ENCODE results near the gene NSUN6.
"Not testable (repeated sequence)": the region's sequence is repeated elsewhere in the genome, so short reads cannot be mapped to it uniquely, and the experiment has no call there.

The NSUN6 gene

GRCh38 chr10:18659125-18659818, 7.9 kb upstream of the NSUN6 start, which contains the start of gene ARL5B:
TSS of gene ARL5B (plus strand) at chr10:18659431. CDS start at chr10:18659638, 207 bp downstream.
- no peaks in the 10 kb centered on the region; the same call in 1 of the 2 replicates for H3K36me3 ChIP-seq (ENCODE audit: control insufficient read depth, insufficient read depth, low read length)
- H3K27ac ChIP-seq (ENCODE audit: low read depth, low read length), result peak within 1 kb of the TSS; percentile 92
- peak within 1 kb of the TSS; percentile 91 for H3K4me3 ChIP-seq (ENCODE audit: low read depth, low read length)
- no peaks in the 10 kb centered on the region for H3K27me3 ChIP-seq (ENCODE audit: control insufficient read depth, insufficient read depth, low read length)
- H3K9me3 ChIP-seq (ENCODE audit: control insufficient read depth, insufficient read depth, low read depth, low read length), result no peaks in the 10 kb centered on the region
- H3K4me1 ChIP-seq (ENCODE audit: control insufficient read depth, insufficient read depth, low read length), result peaks cover 11% of the 10 kb centered on the region
- H3K9ac ChIP-seq (ENCODE audit: low read length), result peak within 1 kb of the TSS; percentile 94

- H3K27me3 ChIP-seq (ENCODE audit: control insufficient read depth, insufficient read depth, low read length), result no peaks in the 10 kb centered on the region
These were observed 7.1 kb upstream of the NSUN6 start for GRCh38 chr10:18658271-18659124.

GRCh38 chr10:18656724-18657123, 5.3 kb upstream of the NSUN6 start:
- no peaks in the 10 kb centered on the region for H3K9me3 ChIP-seq (ENCODE audit: control insufficient read depth, insufficient read depth, low read depth, low read length)
- no peaks in the 10 kb centered on the region for H3K27me3 ChIP-seq (ENCODE audit: control insufficient read depth, insufficient read depth, low read length)
- no peak overlapping the region for H3K27ac ChIP-seq (ENCODE audit: low read depth, low read length)
- no peak overlapping the region for H3K9ac ChIP-seq (ENCODE audit: low read length)
- peaks cover 9% of the 10 kb centered on the region for H3K4me1 ChIP-seq (ENCODE audit: control insufficient read depth, insufficient read depth, low read length)
- no peaks in the 10 kb centered on the region for H3K36me3 ChIP-seq (ENCODE audit: control insufficient read depth, insufficient read depth, low read length)
- no peak overlapping the region for H3K4me3 ChIP-seq (ENCODE audit: low read depth, low read length)

More at GRCh38 chr10:18658271-18659124, 7.1 kb upstream of the NSUN6 start:
- no peaks in the 10 kb centered on the region for H3K9me3 ChIP-seq (ENCODE audit: control insufficient read depth, insufficient read depth, low read depth, low read length)
- peaks cover 11% of the 10 kb centered on the region for H3K4me1 ChIP-seq (ENCODE audit: control insufficient read depth, insufficient read depth, low read length)
- no peaks in the 10 kb centered on the region; the same call in 1 of the 2 replicates for H3K36me3 ChIP-seq (ENCODE audit: control insufficient read depth, insufficient read depth, low read length)
- H3K4me3 ChIP-seq (ENCODE audit: low read depth, low read length), result peak overlapping the region; percentile 91
- H3K27ac ChIP-seq (ENCODE audit: low read depth, low read length), result peak overlapping the region; percentile 78
- H3K9ac ChIP-seq (ENCODE audit: low read length), result peak overlapping the region; percentile 87

GRCh38 chr10:18653112-18653511, 1.7 kb upstream of the NSUN6 start:
- H3K9ac ChIP-seq (ENCODE audit: low read length), result no peak overlapping the region
- peaks cover 4% of the 10 kb centered on the region; the same call in 1 of the 2 replicates for H3K36me3 ChIP-seq (ENCODE audit: control insufficient read depth, insufficient read depth, low read length)
- no peaks in the 10 kb centered on the region for H3K9me3 ChIP-seq (ENCODE audit: control insufficient read depth, insufficient read depth, low read depth, low read length)
- no peaks in the 10 kb centered on the region for H3K27me3 ChIP-seq (ENCODE audit: control insufficient read depth, insufficient read depth, low read length)
- H3K4me3 ChIP-seq (ENCODE audit: low read depth, low read length), result no peak overlapping the region
- no peak overlapping the region for H3K27ac ChIP-seq (ENCODE audit: low read depth, low read length)
- H3K4me1 ChIP-seq (ENCODE audit: control insufficient read depth, insufficient read depth, low read length), result peaks cover 8% of the 10 kb centered on the region; the same call in 1 of the 2 replicates

GRCh38 chr10:18650404-18650997, 886 bp downstream of the NSUN6 start:
- Histone ChIP-seq H3K27me3 (ENCODE audit: control insufficient read depth, insufficient read depth, low read length) (no peaks in the 10 kb centered on the region), H3K9ac (ENCODE audit: low read length) (peak overlapping the region; percentile 66), H3K4me3 (ENCODE audit: low read depth, low read length) (peak overlapping the region; percentile 74), H3K9me3 (ENCODE audit: control insufficient read depth, insufficient read depth, low read depth, low read length) (no peaks in the 10 kb centered on the region), H3K4me1 (ENCODE audit: control insufficient read depth, insufficient read depth, low read length) (0 out of 2 replicates have a peak, but pooled peaks cover 6% of the 10 kb centered on the region), H3K27ac (ENCODE audit: low read depth, low read length) (no peak overlapping the region), H3K36me3 (ENCODE audit: control insufficient read depth, insufficient read depth, low read length) (peaks cover 25% of the 10 kb centered on the region)

GRCh38 chr10:18649364-18649959, 1.9 kb downstream of the NSUN6 start:
- peaks cover 27% of the 10 kb centered on the region for H3K36me3 ChIP-seq (ENCODE audit: control insufficient read depth, insufficient read depth, low read length)
- no peak overlapping the region for H3K27ac ChIP-seq (ENCODE audit: low read depth, low read length)

GRCh38 chr10:18647945-18648344, 3.4 kb downstream of the NSUN6 start:
- Histone ChIP-seq H3K27me3 (ENCODE audit: control insufficient read depth, insufficient read depth, low read length) (no peaks in the 10 kb centered on the region), H3K4me3 (ENCODE audit: low read depth, low read length) (no peak overlapping the region), H3K27ac (ENCODE audit: low read depth, low read length) (no peak overlapping the region), H3K9ac (ENCODE audit: low read length) (no peak overlapping the region), H3K4me1 (ENCODE audit: control insufficient read depth, insufficient read depth, low read length) (0 out of 2 replicates have a peak, but pooled peaks cover 6% of the 10 kb centered on the region), H3K36me3 (ENCODE audit: control insufficient read depth, insufficient read depth, low read length) (peaks cover 31% of the 10 kb centered on the region), H3K9me3 (ENCODE audit: control insufficient read depth, insufficient read depth, low read depth, low read length) (no peaks in the 10 kb centered on the region)

More at GRCh38 chr10:18649364-18649959, 1.9 kb downstream of the NSUN6 start:
- H3K4me1 ChIP-seq (ENCODE audit: control insufficient read depth, insufficient read depth, low read length), result 0 out of 2 replicates have a peak, but pooled peaks cover 6% of the 10 kb centered on the region
- H3K4me3 ChIP-seq (ENCODE audit: low read depth, low read length), result peak overlapping the region; percentile 74
- no peaks in the 10 kb centered on the region for H3K27me3 ChIP-seq (ENCODE audit: control insufficient read depth, insufficient read depth, low read length)
- no peak overlapping the region for H3K9ac ChIP-seq (ENCODE audit: low read length)
- no peaks in the 10 kb centered on the region for H3K9me3 ChIP-seq (ENCODE audit: control insufficient read depth, insufficient read depth, low read depth, low read length)

- no peak overlapping the region for H3K27ac ChIP-seq (ENCODE audit: low read depth, low read length)
- no peak overlapping the region for H3K9ac ChIP-seq (ENCODE audit: low read length)
- 0 out of 2 replicates have a peak, but pooled peaks cover 6% of the 10 kb centered on the region for H3K4me1 ChIP-seq (ENCODE audit: control insufficient read depth, insufficient read depth, low read length)
- no peak overlapping the region for H3K4me3 ChIP-seq (ENCODE audit: low read depth, low read length)
- H3K9me3 ChIP-seq (ENCODE audit: control insufficient read depth, insufficient read depth, low read depth, low read length), result no peaks in the 10 kb centered on the region
- H3K27me3 ChIP-seq (ENCODE audit: control insufficient read depth, insufficient read depth, low read length), result no peaks in the 10 kb centered on the region
- H3K36me3 ChIP-seq (ENCODE audit: control insufficient read depth, insufficient read depth, low read length), result peaks cover 34% of the 10 kb centered on the region
These were observed 4.2 kb downstream of the NSUN6 start for GRCh38 chr10:18647151-18647550.

- not testable (repeated sequence) for H3K27ac ChIP-seq (ENCODE audit: low read depth, low read length); H3K4me3 ChIP-seq (ENCODE audit: low read depth, low read length); H3K9me3 ChIP-seq (ENCODE audit: control insufficient read depth, insufficient read depth, low read depth, low read length); H3K4me1 ChIP-seq (ENCODE audit: control insufficient read depth, insufficient read depth, low read length); H3K9ac ChIP-seq (ENCODE audit: low read length); H3K27me3 ChIP-seq (ENCODE audit: control insufficient read depth, insufficient read depth, low read length)
- peaks cover 14% of the 10 kb centered on the region; the same call in 1 of the 2 replicates for H3K36me3 ChIP-seq (ENCODE audit: control insufficient read depth, insufficient read depth, low read length)
These were observed 11.7 kb downstream of the NSUN6 start for GRCh38 chr10:18639719-18640118.

- not testable (repeated sequence) for H3K27ac ChIP-seq (ENCODE audit: low read depth, low read length); H3K36me3 ChIP-seq (ENCODE audit: control insufficient read depth, insufficient read depth, low read length); H3K4me1 ChIP-seq (ENCODE audit: control insufficient read depth, insufficient read depth, low read length); H3K9me3 ChIP-seq (ENCODE audit: control insufficient read depth, insufficient read depth, low read depth, low read length); H3K4me3 ChIP-seq (ENCODE audit: low read depth, low read length); H3K27me3 ChIP-seq (ENCODE audit: control insufficient read depth, insufficient read depth, low read length); H3K9ac ChIP-seq (ENCODE audit: low read length)
These were observed 14.0 kb downstream of the NSUN6 start for GRCh38 chr10:18637400-18637799.
